ENCODE results near the gene SYDE2.

DNA sequence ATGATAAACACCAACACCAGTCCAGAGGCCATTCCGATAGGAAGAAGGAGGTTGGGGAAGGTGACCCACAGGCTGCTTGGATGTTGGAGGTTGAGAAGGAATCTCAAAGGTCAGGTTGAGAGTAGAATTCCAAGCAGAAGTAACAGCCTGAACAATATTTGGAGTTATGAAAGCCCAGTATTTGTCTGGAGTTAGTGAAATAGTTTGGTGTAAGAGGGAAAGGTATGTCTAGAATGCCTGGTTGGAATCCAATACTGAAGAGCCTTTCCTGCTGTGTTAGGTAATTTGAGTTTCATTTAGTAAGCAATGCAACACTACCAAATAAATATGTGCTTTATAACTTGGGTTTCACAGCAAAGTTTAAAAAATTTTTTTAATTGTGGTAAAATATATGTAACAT, 82.1 kb downstream of the SYDE2 start:
- TF ChIP-seq, protein P1, sequence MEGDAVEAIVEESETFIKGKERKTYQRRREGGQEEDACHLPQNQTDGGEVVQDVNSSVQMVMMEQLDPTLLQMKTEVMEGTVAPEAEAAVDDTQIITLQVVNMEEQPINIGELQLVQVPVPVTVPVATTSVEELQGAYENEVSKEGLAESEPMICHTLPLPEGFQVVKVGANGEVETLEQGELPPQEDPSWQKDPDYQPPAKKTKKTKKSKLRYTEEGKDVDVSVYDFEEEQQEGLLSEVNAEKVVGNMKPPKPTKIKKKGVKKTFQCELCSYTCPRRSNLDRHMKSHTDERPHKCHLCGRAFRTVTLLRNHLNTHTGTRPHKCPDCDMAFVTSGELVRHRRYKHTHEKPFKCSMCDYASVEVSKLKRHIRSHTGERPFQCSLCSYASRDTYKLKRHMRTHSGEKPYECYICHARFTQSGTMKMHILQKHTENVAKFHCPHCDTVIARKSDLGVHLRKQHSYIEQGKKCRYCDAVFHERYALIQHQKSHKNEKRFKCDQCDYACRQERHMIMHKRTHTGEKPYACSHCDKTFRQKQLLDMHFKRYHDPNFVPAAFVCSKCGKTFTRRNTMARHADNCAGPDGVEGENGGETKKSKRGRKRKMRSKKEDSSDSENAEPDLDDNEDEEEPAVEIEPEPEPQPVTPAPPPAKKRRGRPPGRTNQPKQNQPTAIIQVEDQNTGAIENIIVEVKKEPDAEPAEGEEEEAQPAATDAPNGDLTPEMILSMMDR (conservative IDR thresholded peaks at IDR 0.05; ENCODE audit: low read depth in 2 of 2) = no peak
- TF ChIP-seq, protein P2, sequence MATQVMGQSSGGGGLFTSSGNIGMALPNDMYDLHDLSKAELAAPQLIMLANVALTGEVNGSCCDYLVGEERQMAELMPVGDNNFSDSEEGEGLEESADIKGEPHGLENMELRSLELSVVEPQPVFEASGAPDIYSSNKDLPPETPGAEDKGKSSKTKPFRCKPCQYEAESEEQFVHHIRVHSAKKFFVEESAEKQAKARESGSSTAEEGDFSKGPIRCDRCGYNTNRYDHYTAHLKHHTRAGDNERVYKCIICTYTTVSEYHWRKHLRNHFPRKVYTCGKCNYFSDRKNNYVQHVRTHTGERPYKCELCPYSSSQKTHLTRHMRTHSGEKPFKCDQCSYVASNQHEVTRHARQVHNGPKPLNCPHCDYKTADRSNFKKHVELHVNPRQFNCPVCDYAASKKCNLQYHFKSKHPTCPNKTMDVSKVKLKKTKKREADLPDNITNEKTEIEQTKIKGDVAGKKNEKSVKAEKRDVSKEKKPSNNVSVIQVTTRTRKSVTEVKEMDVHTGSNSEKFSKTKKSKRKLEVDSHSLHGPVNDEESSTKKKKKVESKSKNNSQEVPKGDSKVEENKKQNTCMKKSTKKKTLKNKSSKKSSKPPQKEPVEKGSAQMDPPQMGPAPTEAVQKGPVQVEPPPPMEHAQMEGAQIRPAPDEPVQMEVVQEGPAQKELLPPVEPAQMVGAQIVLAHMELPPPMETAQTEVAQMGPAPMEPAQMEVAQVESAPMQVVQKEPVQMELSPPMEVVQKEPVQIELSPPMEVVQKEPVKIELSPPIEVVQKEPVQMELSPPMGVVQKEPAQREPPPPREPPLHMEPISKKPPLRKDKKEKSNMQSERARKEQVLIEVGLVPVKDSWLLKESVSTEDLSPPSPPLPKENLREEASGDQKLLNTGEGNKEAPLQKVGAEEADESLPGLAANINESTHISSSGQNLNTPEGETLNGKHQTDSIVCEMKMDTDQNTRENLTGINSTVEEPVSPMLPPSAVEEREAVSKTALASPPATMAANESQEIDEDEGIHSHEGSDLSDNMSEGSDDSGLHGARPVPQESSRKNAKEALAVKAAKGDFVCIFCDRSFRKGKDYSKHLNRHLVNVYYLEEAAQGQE (IDR thresholded peaks at IDR 0.05; ENCODE audit: unreplicated experiment) = no peak
- TF ChIP-seq POLR2AphosphoS5 (IDR thresholded peaks at IDR 0.05; ENCODE audit: low read depth) (no peak), EZH2phosphoT487 (IDR thresholded peaks at IDR 0.05; ENCODE audit: unreplicated experiment) (no peak), EZH2 (IDR thresholded peaks at IDR 0.05; ENCODE audit: low read depth, unreplicated experiment) (no peak), JUNB (IDR thresholded peaks at IDR 0.05; ENCODE audit: unreplicated experiment) (no peak), STAT1 (IDR thresholded peaks at IDR 0.05; ENCODE audit: unreplicated experiment) (no peak), CREB1 (CRISPR knock-in tag; IDR thresholded peaks at IDR 0.05; ENCODE audit: low read depth) (no peak)
- TF ChIP-seq, protein P3, sequence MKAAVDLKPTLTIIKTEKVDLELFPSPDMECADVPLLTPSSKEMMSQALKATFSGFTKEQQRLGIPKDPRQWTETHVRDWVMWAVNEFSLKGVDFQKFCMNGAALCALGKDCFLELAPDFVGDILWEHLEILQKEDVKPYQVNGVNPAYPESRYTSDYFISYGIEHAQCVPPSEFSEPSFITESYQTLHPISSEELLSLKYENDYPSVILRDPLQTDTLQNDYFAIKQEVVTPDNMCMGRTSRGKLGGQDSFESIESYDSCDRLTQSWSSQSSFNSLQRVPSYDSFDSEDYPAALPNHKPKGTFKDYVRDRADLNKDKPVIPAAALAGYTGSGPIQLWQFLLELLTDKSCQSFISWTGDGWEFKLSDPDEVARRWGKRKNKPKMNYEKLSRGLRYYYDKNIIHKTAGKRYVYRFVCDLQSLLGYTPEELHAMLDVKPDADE (IDR thresholded peaks at IDR 0.05) = no peak

All from GM23338 (cell line).